Mucosa of rectum (tissue), 2 donors: ENCODE results near the gene TSPEAR.
A peak's percentile ranks its signal among the peaks of the same experiment; 100 is the strongest.

Experiments used
- H3K27ac ChIP-seq, 2 donors: one replicate each; pipeline ENCODE4 v1.7.0; 2013; ENCODE audit warnings: inconsistent platforms in 2 of 2, low read depth in 2 of 2, low read length in 2 of 2
- H3K27me3 ChIP-seq, 2 donors: one replicate each; pipeline ENCODE4 v1.7.0; 2013; ENCODE audit warnings: low read length in 2 of 2; ENCODE audit not compliant: control insufficient read depth in 2 of 2, insufficient read depth in 2 of 2
- H3K36me3 ChIP-seq, 2 donors: one replicate each; pipeline ENCODE4 v1.7.0; 2013; ENCODE audit warnings: low read length in 2 of 2; ENCODE audit not compliant: control insufficient read depth in 2 of 2, insufficient read depth in 2 of 2
- H3K4me1 ChIP-seq, 2 donors: one replicate each; pipeline ENCODE4 v1.7.0; 2013; ENCODE audit warnings: low read length in 2 of 2, mild to moderate bottlenecking in 1 of 2; ENCODE audit not compliant: control insufficient read depth in 2 of 2, insufficient read depth in 2 of 2
- H3K4me3 ChIP-seq, 2 donors: one replicate each; pipeline ENCODE4 v1.7.0; 2013; ENCODE audit warnings: low read length in 2 of 2
- H3K9ac ChIP-seq, 2 donors: one replicate each; pipeline ENCODE4 v1.7.0; 2013; ENCODE audit warnings: low read length in 2 of 2, low read depth in 1 of 2, mild to moderate bottlenecking in 1 of 2
- H3K9me3 ChIP-seq, 2 donors: one replicate each; pipeline ENCODE4 v1.7.0; 2013; ENCODE audit warnings: low read length in 2 of 2; ENCODE audit not compliant: control insufficient read depth in 2 of 2
- donor health status: healthy.
- donor health status: Normal muscosa, but diverticular disease.

Gene TSPEAR

DNA sequence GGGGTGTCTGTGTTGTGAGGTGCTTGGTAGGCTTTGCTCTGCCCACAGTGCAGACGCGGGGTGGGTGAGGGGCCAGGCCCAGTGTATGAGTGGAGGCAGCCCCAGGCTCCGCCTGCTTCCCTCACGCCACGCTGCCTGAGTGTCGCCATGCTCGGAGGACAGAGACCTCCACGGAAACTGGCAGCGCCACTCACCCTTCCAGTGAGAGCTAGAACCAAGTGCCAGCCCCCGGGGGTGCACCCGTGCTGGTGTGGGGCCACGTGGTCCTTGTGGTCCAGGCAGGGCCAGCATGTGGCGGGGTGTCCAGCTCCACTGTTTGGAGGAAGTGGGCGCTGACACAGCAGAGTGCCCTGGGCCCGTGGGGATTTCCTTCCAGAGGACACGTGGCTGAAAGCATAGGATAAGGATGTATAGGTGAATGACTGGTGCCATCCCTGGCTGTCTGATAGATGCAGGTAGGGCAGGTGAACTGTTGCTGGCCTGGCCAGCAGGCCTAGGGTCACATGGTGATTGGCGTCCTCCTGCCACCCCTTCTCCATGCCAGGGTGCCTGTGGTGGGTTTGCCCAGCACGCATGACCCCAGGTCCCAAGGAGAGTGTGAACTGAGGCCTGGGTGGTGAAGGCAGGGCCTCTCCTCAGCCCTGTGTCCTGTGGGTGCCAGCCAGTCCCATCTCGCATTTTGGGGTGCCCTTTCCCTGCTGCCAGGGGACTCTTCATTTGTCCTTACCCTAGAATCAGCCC, 252.2 kb downstream of the TSPEAR start:
- Histone ChIP-seq H3K4me1 (peaks cover 7 to 10% of the 10 kb centered on the region in 2 donors), H3K9me3 (peaks cover 0 to 5% of the 10 kb centered on the region in 2 donors), H3K4me3 (no peak overlapping the region), H3K9ac (no peak overlapping the region), H3K36me3 (no peaks in the 10 kb centered on the region), H3K27me3 (no peaks in the 10 kb centered on the region), H3K27ac (no peak overlapping the region)

DNA sequence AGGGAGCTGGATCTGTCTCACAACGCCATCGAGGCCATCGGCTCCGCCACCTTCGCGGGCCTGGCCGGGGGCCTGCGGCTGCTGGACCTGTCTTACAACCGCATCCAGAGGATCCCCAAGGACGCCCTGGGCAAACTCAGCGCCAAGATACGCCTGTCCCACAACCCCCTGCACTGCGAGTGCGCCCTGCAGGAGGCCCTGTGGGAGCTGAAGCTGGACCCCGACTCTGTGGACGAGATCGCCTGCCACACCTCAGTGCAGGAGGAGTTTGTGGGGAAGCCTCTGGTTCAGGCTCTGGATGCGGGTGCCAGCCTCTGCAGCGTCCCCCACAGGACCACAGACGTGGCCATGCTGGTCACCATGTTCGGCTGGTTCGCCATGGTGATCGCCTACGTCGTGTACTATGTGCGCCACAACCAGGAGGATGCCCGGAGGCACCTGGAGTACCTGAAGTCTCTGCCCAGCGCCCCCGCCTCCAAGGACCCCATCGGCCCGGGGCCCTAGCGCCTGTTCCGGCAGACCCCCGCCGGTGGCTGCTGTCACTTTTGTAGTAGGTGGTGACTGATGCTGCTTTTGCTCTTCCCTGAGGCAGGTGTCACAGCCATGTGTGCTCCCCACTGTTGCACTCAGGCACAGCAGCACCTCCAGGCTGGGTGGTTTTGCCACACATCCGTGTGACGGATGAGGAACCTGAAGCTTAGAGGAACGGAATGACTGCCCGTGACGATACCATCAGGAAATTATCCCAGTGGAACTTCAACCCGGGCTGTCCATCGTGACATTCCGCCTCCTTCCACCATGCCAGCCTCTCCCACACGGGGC, 254.2 kb downstream of the TSPEAR start:
- no peak overlapping the region for H3K9ac ChIP-seq
- no peaks in the 10 kb centered on the region for H3K27me3 ChIP-seq
- no peak overlapping the region for H3K27ac ChIP-seq
- no peaks in the 10 kb centered on the region for H3K36me3 ChIP-seq
- H3K4me1 ChIP-seq: peaks cover 7 to 10% of the 10 kb centered on the region in 2 donors
- H3K4me3 ChIP-seq: no peak overlapping the region
- peaks cover 0 to 6% of the 10 kb centered on the region in 2 donors for H3K9me3 ChIP-seq

DNA sequence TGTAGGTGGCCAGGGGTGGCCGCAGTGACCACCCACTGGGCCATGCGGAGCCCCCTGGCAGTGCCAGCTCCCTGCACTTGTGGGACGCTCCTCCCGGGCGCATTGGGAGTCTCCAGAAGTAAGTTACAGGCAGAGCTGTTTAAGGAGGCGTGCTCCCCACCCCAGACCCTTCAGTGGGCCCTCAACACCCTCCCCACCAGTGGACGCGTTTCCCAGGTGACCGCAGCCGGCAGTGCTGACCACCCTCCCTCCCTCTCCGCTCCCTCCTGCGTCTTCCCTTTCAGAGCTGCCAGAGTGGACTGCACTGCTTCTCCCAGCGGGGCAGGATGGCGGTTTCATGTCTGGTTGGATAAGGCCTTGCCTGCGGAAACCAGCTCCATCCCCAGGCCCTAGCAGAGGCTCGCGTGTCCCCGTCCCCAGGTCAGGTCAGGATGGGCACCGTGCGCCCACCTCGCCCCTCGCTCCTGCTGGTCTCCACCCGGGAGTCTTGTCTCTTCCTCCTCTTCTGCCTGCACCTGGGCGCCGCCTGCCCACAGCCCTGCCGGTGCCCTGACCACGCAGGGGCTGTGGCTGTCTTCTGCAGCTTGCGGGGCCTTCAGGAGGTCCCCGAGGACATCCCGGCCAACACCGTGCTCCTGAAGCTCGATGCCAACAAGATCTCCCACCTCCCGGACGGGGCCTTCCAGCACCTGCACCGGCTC, 255.0 kb downstream of the TSPEAR start:
- Histone ChIP-seq H3K9ac (peak overlapping the region in 1 of 2 donors; percentile 54), H3K36me3 (no peaks in the 10 kb centered on the region)

DNA sequence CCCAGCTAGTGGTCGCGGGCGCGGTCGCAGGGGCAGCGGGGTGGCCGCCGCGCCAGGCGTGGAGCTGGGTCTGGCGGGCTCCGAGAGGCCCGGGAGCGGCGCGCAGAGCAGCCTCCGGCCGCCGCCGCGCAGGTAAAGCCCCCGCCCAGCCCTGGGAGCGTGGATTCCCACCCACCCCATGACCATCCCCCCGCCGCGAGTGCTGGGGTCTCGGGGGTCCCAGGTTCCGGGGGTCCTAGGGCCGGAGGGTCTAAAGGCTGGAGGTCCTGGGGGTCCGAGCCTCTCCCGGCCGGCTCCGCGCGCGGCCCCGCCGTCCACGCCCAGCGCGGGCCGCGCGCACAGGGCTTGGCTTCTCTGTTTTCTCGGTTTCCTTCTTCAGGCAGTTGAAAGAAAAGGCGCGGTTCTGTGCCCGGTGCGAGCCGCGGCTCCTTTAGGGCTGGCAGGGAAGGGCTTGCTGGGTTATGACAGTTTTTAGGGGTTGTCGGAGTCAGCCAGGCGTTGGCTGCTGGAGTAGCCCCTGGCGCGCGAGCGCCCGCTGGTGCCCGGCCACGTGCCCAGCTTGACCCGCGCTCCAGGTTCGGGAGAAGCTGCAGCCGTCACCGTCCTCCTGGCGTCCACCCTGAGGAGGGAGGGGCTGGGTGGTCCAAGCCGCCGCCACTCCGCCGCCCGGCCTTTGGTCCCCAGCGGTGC, 255.7 kb downstream of the TSPEAR start:
- Histone ChIP-seq H3K9ac (peak overlapping the region; percentile 47 to 54), H3K9me3 (peaks cover 0 to 7% of the 10 kb centered on the region in 2 donors), H3K4me1 (peaks cover 7 to 10% of the 10 kb centered on the region in 2 donors), H3K4me3 (peak overlapping the region; percentile 58 to 70), H3K36me3 (no peaks in the 10 kb centered on the region), H3K27me3 (peaks cover 0 to 3% of the 10 kb centered on the region in 2 donors), H3K27ac (peak overlapping the region in 1 of 2 donors; percentile 43)

More for the DNA sequence above, 255.0 kb downstream of the TSPEAR start:
- H3K27ac ChIP-seq: peak overlapping the region in 1 of 2 donors; percentile 43
- H3K27me3 ChIP-seq: peaks cover 0 to 3% of the 10 kb centered on the region in 2 donors
- H3K4me1 ChIP-seq: peaks cover 7 to 10% of the 10 kb centered on the region in 2 donors
- peaks cover 0 to 7% of the 10 kb centered on the region in 2 donors for H3K9me3 ChIP-seq
- H3K4me3 ChIP-seq: peak overlapping the region; percentile 58 to 70

- no peaks in the 10 kb centered on the region for H3K36me3 ChIP-seq
- peaks cover 0 to 7% of the 10 kb centered on the region in 2 donors for H3K9me3 ChIP-seq
- peaks cover 0 to 5% of the 10 kb centered on the region in 2 donors for H3K27me3 ChIP-seq
- H3K4me1 ChIP-seq: peaks cover 7 to 10% of the 10 kb centered on the region in 2 donors
- H3K27ac ChIP-seq: peak within 1 kb of the TSS in 1 of 2 donors; percentile 43
- H3K9ac ChIP-seq: peak within 1 kb of the TSS; percentile 47 to 54
- H3K4me3 ChIP-seq: peak within 1 kb of the TSS; percentile 58 to 70
These were observed 256.4 kb downstream of the TSPEAR start, which contains the start of gene LRRC3 for GRCh38 chr21:44454747-44455523. Gene LRRC3 (plus strand): TSS chr21:44455510. CDS start chr21:44456645, 1,135 bp downstream.

- H3K36me3 ChIP-seq: no peaks in the 10 kb centered on the region
- no peak overlapping the region for H3K27ac ChIP-seq
- peaks cover 7 to 10% of the 10 kb centered on the region in 2 donors for H3K4me1 ChIP-seq
- no peak overlapping the region for H3K9ac ChIP-seq
- peaks cover 0 to 7% of the 10 kb centered on the region in 2 donors for H3K9me3 ChIP-seq
- H3K4me3 ChIP-seq: no peak overlapping the region
- H3K27me3 ChIP-seq: peaks cover 0 to 5% of the 10 kb centered on the region in 2 donors
These were observed 257.3 kb downstream of the TSPEAR start for GRCh38 chr21:44454058-44454457.

DNA sequence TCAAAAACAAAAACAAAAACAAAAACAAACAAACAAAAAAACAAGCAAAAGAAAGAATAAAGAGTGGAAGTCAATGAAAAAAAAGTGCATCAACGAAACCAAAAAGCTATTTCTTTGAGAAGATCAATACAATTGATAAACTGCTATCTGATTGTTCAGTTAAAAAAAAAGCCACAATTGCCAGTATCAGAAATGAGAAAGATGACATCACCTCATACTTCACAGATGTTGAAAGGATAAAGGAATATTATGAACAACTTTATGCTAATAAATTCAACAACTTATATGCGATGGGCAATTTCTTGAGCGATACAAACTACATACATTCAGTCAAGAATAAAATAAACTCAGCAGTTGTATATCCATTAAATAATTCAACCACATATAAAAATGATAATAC, 258.3 kb downstream of the TSPEAR start:
- H3K27me3 ChIP-seq: peaks cover 0 to 5% of the 10 kb centered on the region in 2 donors
- H3K36me3 ChIP-seq: no peaks in the 10 kb centered on the region
- peaks cover 0 to 7% of the 10 kb centered on the region in 2 donors for H3K9me3 ChIP-seq
- no peak overlapping the region for H3K9ac ChIP-seq
- no peak overlapping the region for H3K4me3 ChIP-seq
- H3K4me1 ChIP-seq: peaks cover 7 to 10% of the 10 kb centered on the region in 2 donors
- H3K27ac ChIP-seq: no peak overlapping the region

DNA sequence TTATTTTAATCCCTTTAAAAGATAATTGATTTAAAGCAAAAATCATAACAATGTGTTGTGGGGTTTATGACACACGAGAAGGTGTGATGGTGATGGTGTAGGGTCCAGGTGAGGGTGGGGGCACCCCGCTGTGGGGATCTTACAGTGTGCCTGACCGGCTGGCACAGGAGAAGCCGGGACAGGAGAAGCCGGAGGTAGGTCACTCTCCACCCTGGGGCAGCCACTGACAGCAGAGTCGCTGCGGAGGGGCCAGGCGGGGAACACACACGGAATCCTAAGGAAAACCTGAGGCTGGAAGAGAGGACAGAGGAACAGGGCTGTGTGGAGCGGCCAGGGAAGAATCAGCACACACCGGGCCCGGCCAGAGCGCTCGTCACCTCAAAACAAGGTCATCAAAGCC, 260.4 kb downstream of the TSPEAR start:
- Histone ChIP-seq H3K9me3 (peaks cover 0 to 7% of the 10 kb centered on the region in 2 donors), H3K27ac (no peak overlapping the region), H3K27me3 (peaks cover 0 to 9% of the 10 kb centered on the region in 2 donors), H3K4me3 (no peak overlapping the region), H3K9ac (no peak overlapping the region), H3K36me3 (no peaks in the 10 kb centered on the region), H3K4me1 (peaks cover 0 to 1% of the 10 kb centered on the region in 2 donors)

DNA sequence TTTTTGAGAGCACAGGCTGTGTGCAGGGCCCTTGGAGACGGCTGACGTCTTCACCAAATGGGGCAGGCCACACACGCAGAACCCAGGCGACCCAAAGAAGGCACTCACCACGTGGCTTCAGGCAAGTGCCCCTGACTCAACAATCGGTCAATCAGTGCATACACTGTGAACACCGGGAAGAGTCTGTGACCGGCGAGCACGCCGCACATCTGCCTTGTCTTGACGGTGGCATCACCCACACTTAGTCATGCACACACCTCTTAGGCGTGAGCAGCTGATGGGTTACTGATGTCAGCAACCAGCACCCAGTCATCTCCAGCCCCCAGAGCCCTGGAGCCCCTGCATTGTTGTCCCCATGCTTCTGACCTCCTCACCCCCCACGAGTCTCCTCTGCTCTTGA, 261.0 kb downstream of the TSPEAR start:
- Histone ChIP-seq H3K4me1 (no peaks in the 10 kb centered on the region), H3K9ac (no peak overlapping the region), H3K9me3 (peaks cover 0 to 7% of the 10 kb centered on the region in 2 donors), H3K27ac (no peak overlapping the region), H3K36me3 (no peaks in the 10 kb centered on the region), H3K4me3 (no peak overlapping the region), H3K27me3 (peaks cover 0 to 9% of the 10 kb centered on the region in 2 donors)
